Cardiac muscle cell (in vitro differentiated cells and primary cell): Measurements from ENCODE around the gene CFAP92. TPM values are rescaled to one million over a fixed set of nuclear protein-coding genes. Genes with fewer than 3 reads are reported as not detected.

Experiments
- DNase-seq, 2 donors: peaks; one replicate each; pipeline versions ENCODE4 v3.0.0 to v3.0.0-alpha.2; 2010 to 2017; ENCODE audit warnings: low read depth in 1 of 2, low spot score in 1 of 2
- H3K27ac ChIP-seq: fragments of 200-600 bp; sonication (generic); 2 replicates; pipeline ENCODE4 v1.5.1; 2016
- H3K27me3 ChIP-seq: fragments of 200-600 bp; sonication (generic); 2 replicates; pipeline ENCODE4 v1.6.0; 2016; ENCODE audit warnings: control low read depth
- H3K36me3 ChIP-seq: fragments of 200-600 bp; sonication (generic); 2 replicates; pipeline ENCODE4 v1.5.1; 2016; ENCODE audit warnings: control low read depth
- H3K4me1 ChIP-seq: fragments of 200-600 bp; sonication (generic); 2 replicates; pipeline ENCODE4 v1.8.1; 2017; ENCODE audit warnings: low read depth, mild to moderate bottlenecking, mixed run types
- H3K4me3 ChIP-seq: fragments of 200-600 bp; sonication (generic); 2 replicates; pipeline ENCODE4 v1.5.1; 2016; ENCODE audit warnings: mild to moderate bottlenecking
- H3K9me3 ChIP-seq: fragments of 200-600 bp; sonication (generic); 2 replicates; pipeline ENCODE4 v1.5.1; 2017; ENCODE audit warnings: low read depth, mild to moderate bottlenecking, control low read depth
- polyA plus RNA-seq: library from polyadenylated mRNA; unstranded; fragments of >200 nt; fragmentation: Nextera tagmentation; extraction: Ambion mirVana; gene quantifications from 2 replicates; pipeline ENCODE4 v1.2.1, GENCODE V29; 2016
- total RNA-seq: library from RNA; depleted of rRNA; stranded (reverse); fragments of >200 nt; gene quantifications from 2 replicates; pipeline ENCODE4 v1.2.3, GENCODE V29; 2016
- TF ChIP-seq, protein P1 (sequence below): IDR thresholded peaks from 2 replicates; pipeline ENCODE4 v1.5.1; 2012; ENCODE audit warnings: low read depth, mild to moderate bottlenecking, low read length

The CFAP92 gene
- total and polyA plus RNA-seq, 2 experiments from 2014 or later, result 0.60 to 0.95 TPM

DNA sequence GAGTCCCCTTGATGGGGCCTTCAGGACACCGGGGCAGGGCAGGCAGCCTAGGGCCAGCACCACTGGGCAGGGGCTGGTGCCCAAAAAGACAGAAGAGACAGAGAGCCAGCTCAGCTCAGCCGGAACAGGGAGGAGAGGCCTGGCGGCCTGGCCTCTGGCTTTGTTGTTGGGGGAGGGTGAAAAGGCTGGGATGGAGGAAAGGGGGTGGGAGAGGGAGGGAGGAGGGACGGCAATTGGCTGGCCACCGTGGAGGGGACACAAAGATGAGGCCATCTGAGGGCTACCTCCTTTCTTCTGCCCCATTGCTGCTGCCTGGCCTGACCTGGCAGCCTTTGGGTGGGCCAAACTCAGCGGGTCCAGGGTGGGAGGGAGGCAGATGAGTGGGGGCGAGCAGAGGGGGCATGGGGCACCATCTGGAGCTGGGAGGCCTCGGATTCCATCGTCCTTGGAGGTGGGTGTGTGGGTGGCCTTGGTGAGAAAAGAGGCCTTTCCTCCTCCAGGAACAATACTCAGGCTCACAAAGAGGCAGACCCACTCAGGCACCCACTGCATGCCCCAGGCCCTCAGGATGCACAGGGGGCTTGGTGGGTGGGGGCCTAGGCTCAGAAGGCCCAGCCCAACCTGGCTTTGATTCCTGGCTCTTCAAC is 16.6 kb upstream of the CFAP92 start:
- Histone ChIP-seq H3K4me1 (no peaks in the 10 kb centered on the region), H3K27me3 (peaks cover 44% of the 10 kb centered on the region), H3K36me3 (no peaks in the 10 kb centered on the region), H3K27ac (no peak overlapping the region), H3K4me3 (no peak overlapping the region), H3K9me3 (no peaks in the 10 kb centered on the region)
- no peak for DNase-seq
- TF ChIP-seq, protein P1, sequence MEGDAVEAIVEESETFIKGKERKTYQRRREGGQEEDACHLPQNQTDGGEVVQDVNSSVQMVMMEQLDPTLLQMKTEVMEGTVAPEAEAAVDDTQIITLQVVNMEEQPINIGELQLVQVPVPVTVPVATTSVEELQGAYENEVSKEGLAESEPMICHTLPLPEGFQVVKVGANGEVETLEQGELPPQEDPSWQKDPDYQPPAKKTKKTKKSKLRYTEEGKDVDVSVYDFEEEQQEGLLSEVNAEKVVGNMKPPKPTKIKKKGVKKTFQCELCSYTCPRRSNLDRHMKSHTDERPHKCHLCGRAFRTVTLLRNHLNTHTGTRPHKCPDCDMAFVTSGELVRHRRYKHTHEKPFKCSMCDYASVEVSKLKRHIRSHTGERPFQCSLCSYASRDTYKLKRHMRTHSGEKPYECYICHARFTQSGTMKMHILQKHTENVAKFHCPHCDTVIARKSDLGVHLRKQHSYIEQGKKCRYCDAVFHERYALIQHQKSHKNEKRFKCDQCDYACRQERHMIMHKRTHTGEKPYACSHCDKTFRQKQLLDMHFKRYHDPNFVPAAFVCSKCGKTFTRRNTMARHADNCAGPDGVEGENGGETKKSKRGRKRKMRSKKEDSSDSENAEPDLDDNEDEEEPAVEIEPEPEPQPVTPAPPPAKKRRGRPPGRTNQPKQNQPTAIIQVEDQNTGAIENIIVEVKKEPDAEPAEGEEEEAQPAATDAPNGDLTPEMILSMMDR, result no peak

DNA sequence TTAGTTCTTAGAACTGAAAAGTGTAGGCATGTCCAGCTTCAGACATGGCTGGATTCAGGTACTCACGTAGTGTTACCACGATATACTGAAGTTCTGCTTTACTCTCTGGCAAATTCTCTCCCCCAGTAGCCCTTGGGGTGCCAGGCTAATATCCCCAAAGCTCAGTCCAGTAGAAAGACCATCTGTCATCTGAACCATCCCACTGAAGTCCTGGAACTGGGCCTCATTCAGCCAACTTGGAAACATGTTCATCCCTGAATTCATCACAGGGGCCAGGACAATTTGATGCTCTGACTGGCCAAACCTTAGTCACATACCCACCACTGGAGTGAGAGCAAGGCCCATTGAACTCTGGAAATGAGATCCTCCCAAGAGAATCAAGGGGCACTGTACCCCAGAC is 15.4 kb upstream of the CFAP92 start:
- Histone ChIP-seq H3K27me3 (peaks cover 56% of the 10 kb centered on the region), H3K4me3 (no peak overlapping the region), H3K9me3 (no peaks in the 10 kb centered on the region), H3K27ac (no peak overlapping the region), H3K36me3 (no peaks in the 10 kb centered on the region), H3K4me1 (no peaks in the 10 kb centered on the region)
- TF ChIP-seq, protein P1, result no peak
- no peak for DNase-seq

GRCh38 chr3:129007792-129008191 is 13.9 kb upstream of the CFAP92 start:
- H3K4me3 ChIP-seq, result no peak overlapping the region
- TF ChIP-seq, protein P1, result no peak
- H3K36me3 ChIP-seq, result no peaks in the 10 kb centered on the region
- no peaks in the 10 kb centered on the region for H3K9me3 ChIP-seq
- no peak overlapping the region for H3K27ac ChIP-seq
- no peaks in the 10 kb centered on the region for H3K4me1 ChIP-seq
- no peak for DNase-seq
- H3K27me3 ChIP-seq, result peaks cover 71% of the 10 kb centered on the region

DNA sequence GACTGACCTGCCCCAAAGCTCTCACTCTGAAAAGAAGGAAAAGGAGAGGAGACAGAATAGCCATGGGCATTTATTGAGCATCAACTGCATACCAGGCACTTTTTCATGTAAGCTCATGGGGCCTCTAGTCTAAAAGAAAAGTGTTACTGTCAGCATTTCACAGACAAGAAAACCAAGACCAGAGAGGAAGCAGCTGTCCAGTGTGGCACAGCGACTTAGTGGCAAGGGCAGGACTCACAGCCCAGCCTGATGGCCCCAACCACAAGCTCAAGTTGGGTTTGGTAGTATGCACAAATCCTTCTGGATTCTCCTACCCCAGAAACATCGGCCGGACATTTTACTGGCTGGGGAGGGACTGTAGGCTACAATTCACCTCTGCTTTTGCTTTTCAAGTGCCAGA is 13.0 kb upstream of the CFAP92 start:
- H3K27me3 ChIP-seq, result peaks cover 80% of the 10 kb centered on the region

DNA sequence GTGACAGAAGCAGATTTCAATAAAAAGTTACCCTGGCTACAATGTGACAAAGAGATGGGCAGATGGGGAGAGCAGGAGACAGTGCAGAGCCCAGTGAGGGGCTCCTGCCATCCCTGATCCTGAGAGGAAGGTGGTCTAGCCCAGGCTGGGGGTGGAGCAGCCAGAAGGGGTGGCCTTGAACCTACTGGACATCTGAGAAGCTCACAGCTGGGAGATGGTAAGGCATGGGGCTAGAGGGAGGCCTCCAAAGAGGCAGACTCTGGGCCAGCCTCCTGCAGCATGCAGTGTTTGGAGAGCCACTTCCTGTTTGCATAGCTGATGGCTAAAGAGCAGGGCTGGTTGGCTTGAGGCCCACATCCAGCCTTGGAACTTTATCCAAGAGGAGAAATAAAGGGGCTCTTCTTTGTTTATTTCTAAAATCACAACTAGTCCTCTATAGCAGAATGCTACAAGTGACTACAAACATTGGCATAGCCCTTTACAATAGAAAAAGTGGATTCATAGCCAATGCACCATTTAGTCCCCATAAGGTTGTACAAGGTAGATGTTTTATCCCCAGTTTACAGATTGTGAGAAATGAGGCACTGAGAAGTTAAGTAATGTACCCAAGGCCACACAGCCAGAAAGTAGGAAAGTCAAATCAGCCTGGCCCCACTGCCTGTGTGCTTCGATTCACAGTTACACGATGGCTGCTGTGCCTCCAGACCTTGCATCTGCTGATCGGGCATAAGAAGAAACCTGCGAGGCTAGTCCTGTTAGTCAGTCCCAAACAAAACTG is 11.8 kb upstream of the CFAP92 start:
- no peaks in the 10 kb centered on the region for H3K4me1 ChIP-seq
- DNase-seq, result peak in 1 of 2 donors; percentile 70
- H3K27me3 ChIP-seq, result peaks cover 91% of the 10 kb centered on the region
- TF ChIP-seq, protein P1, result no peak
- no peak overlapping the region for H3K4me3 ChIP-seq
- no peak overlapping the region for H3K27ac ChIP-seq
- no peaks in the 10 kb centered on the region for H3K9me3 ChIP-seq
- H3K36me3 ChIP-seq, result no peaks in the 10 kb centered on the region

More for the DNA sequence above, 13.0 kb upstream of the CFAP92 start:
- Histone ChIP-seq H3K9me3 (no peaks in the 10 kb centered on the region), H3K27ac (no peak overlapping the region), H3K36me3 (no peaks in the 10 kb centered on the region), H3K4me1 (no peaks in the 10 kb centered on the region), H3K4me3 (no peak overlapping the region)
- TF ChIP-seq, protein P1, result no peak
- no peak for DNase-seq
